Uterus (tissue), 2 donors: ENCODE results near the gene HPS1.

Experiments used
- CTCF ChIP-seq, 4 experiments: fragments of 200-600 bp in 2 of 4; fragments of 450-650 bp in 2 of 4; sonication (generic) in 2 of 4; IDR thresholded peaks; one replicate each; pipeline ENCODE4 v1.5.1; 2016 to 2019; ENCODE audit warnings: antibody characterized with exemption in 4 of 4, mild to moderate bottlenecking in 2 of 4, moderate library complexity in 1 of 4
- POLR2A ChIP-seq, 2 donors: fragments of 450-650 bp; IDR thresholded peaks; one replicate each; pipeline ENCODE4 v1.6.1; 2016; ENCODE audit warnings: antibody characterized with exemption in 2 of 2, mild to moderate bottlenecking in 1 of 2, moderate library complexity in 1 of 2

DNA sequence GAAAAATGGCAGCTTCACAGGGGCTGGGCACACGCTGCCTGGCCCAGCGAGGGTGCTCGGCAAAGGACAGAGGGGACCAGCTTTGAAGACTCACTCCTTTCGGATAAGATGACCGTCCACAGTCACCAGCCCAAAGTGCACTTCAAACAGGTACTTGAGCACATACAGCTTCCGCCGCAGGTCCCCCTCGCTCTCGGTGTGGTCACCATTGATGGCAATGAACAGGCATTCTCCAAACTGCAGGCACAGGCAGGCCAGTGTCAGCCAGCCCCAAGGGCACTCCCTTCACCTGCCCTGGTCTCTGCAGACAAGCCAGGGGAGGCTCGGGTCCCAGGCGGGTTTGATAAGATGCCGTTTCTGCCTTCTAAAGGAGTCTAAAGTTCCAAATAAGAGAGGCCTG is 11.6 kb downstream of the HPS1 start:
- TF ChIP-seq CTCF (IDR thresholded peaks at IDR 0.05) = no peak
- no peak for TF ChIP-seq POLR2A (IDR thresholded peaks at IDR 0.05)
